H9 (cell line): ENCODE measurements around the gene ST13. TPM values are rescaled to one million over a fixed set of nuclear protein-coding genes. Genes with fewer than 3 reads are reported as not detected.

ENCODE experiments used
- DNase-seq: peaks from one replicate; pipeline ENCODE4 v3.0.0-alpha.2; 2017
- H2AFZ ChIP-seq: one replicate; pipeline ENCODE4 v1.6.1; 2013; ENCODE audit warnings: mild to moderate bottlenecking, low read length, control low read depth, moderate library complexity
- H2AK5ac ChIP-seq: 2 replicates; pipeline ENCODE4 v1.6.1; 2013; ENCODE audit warnings: low read length, control low read depth, mixed read lengths; ENCODE audit not compliant: insufficient read length
- H2BK120ac ChIP-seq: one replicate; pipeline ENCODE4 v1.6.1; 2013; ENCODE audit warnings: low read depth, mild to moderate bottlenecking, low read length, control low read depth, inconsistent platforms; ENCODE audit not compliant: poor library complexity, severe bottlenecking
- H2BK12ac ChIP-seq: 2 replicates; pipeline ENCODE4 v1.6.1; 2013; ENCODE audit warnings: low read length, control low read depth, mixed read lengths, low read depth; ENCODE audit not compliant: insufficient read length
- H2BK15ac ChIP-seq: 2 replicates; pipeline ENCODE4 v1.6.1; 2013; ENCODE audit warnings: low read depth, low read length, control low read depth
- H2BK20ac ChIP-seq: one replicate; pipeline ENCODE4 v1.6.1; 2013; ENCODE audit warnings: low read depth, mild to moderate bottlenecking, low read length, control low read depth, inconsistent platforms; ENCODE audit not compliant: poor library complexity, severe bottlenecking
- H2BK5ac ChIP-seq: 2 replicates; pipeline ENCODE4 v1.6.1; 2013; ENCODE audit warnings: low read length, control low read depth, mixed read lengths; ENCODE audit not compliant: insufficient read length
- H3K14ac ChIP-seq: 2 replicates; pipeline ENCODE4 v1.6.1; 2013; ENCODE audit warnings: low read length, control low read depth; ENCODE audit not compliant: insufficient read depth
- H3K18ac ChIP-seq: 2 replicates; pipeline ENCODE4 v1.6.1; 2013; ENCODE audit warnings: low read depth, mild to moderate bottlenecking, mixed read lengths, low read length, control low read depth; ENCODE audit not compliant: insufficient read length
- H3K23ac ChIP-seq: 2 replicates; pipeline ENCODE4 v1.6.1; 2013; ENCODE audit warnings: low read length, control low read depth, mixed read lengths, low read depth; ENCODE audit not compliant: insufficient read length
- H3K23me2 ChIP-seq: 2 replicates; pipeline ENCODE4 v1.6.1; 2013; ENCODE audit warnings: low read depth, mild to moderate bottlenecking, mixed read lengths, low read length, control low read depth; ENCODE audit not compliant: insufficient read length, poor library complexity, severe bottlenecking
- H3K27ac ChIP-seq: 2 replicates; pipeline ENCODE4 v1.5.1; 2013; ENCODE audit warnings: low read length, control low read depth, mixed read lengths, low read depth; ENCODE audit not compliant: insufficient read length
- H3K27me3 ChIP-seq: 2 replicates; pipeline ENCODE4 v1.6.1; 2013; ENCODE audit warnings: low read length, control low read depth, inconsistent platforms; ENCODE audit not compliant: insufficient read depth
- H3K4ac ChIP-seq: 2 replicates; pipeline ENCODE4 v1.6.1; 2013; ENCODE audit warnings: low read depth, mild to moderate bottlenecking, control low read depth, inconsistent platforms, low read length, moderate library complexity
- H3K4me1 ChIP-seq: 2 replicates; pipeline ENCODE4 v1.6.1; 2013; ENCODE audit warnings: low read length, control low read depth, inconsistent platforms; ENCODE audit not compliant: insufficient read depth
- H3K4me2 ChIP-seq: 2 replicates; pipeline ENCODE4 v1.6.1; 2013; ENCODE audit warnings: low read length, control low read depth, mixed read lengths; ENCODE audit not compliant: insufficient read length, insufficient read depth
- H3K56ac ChIP-seq: 2 replicates; pipeline ENCODE4 v1.6.1; 2013; ENCODE audit warnings: low read depth, mild to moderate bottlenecking, mixed read lengths, low read length, control low read depth; ENCODE audit not compliant: insufficient read length
- H3K79me1 ChIP-seq: 2 replicates; pipeline ENCODE4 v1.6.1; 2013; ENCODE audit warnings: low read depth, mild to moderate bottlenecking, moderate library complexity, low read length, control low read depth, inconsistent platforms; ENCODE audit not compliant: insufficient read depth, poor library complexity, severe bottlenecking
- H3K79me2 ChIP-seq: 2 replicates; pipeline ENCODE4 v1.6.1; 2013; ENCODE audit warnings: low read length, control low read depth, inconsistent platforms; ENCODE audit not compliant: insufficient read depth
- H3K9ac ChIP-seq: 2 replicates; pipeline ENCODE4 v1.6.1; 2013; ENCODE audit warnings: low read length, control low read depth, mixed read lengths; ENCODE audit not compliant: insufficient read length; ENCODE audit errors: extremely low read depth
- H3K9me3 ChIP-seq: one replicate; pipeline ENCODE4 v1.6.1; 2013; ENCODE audit warnings: low read depth, low read length, inconsistent platforms; ENCODE audit not compliant: control insufficient read depth
- H3T11ph ChIP-seq: one replicate; pipeline ENCODE4 v1.6.1; 2013; ENCODE audit warnings: mild to moderate bottlenecking, low read length, control low read depth, inconsistent platforms
- H4K20me1 ChIP-seq: one replicate; pipeline ENCODE4 v1.6.1; 2013; ENCODE audit not compliant: control insufficient read depth, insufficient read length, insufficient read depth
- H4K5ac ChIP-seq: 2 replicates; pipeline ENCODE4 v1.6.1; 2013; ENCODE audit warnings: low read depth, mild to moderate bottlenecking, mixed read lengths, low read length, control low read depth; ENCODE audit not compliant: insufficient read length
- H4K8ac ChIP-seq: replicated peaks from 2 replicates; pipeline ENCODE4 v1.6.1; 2013; ENCODE audit warnings: low read length, control low read depth, mixed read lengths, low read depth; ENCODE audit not compliant: insufficient read length
- H4K91ac ChIP-seq: 2 replicates; pipeline ENCODE4 v1.6.1; 2013; ENCODE audit warnings: low read depth, mild to moderate bottlenecking, moderate library complexity, mixed read lengths, low read length, control low read depth; ENCODE audit not compliant: insufficient read length
- H3K27ac Mint-ChIP-seq, 3 experiments: 2 replicates in 2 of 3; 3 replicates in 1 of 3; pipeline ENCODE4 v1.8.0; 2020 to 2021; ENCODE audit warnings: mixed read lengths in 3 of 3, mild to moderate bottlenecking in 1 of 3, moderate library complexity in 1 of 3
- H3K27me3 Mint-ChIP-seq: 2 replicates; pipeline ENCODE4 v1.8.0; 2021; ENCODE audit warnings: low read depth, mild to moderate bottlenecking, moderate library complexity, mixed read lengths
- H3K36me3 Mint-ChIP-seq, 3 experiments: 2 replicates in 2 of 3; 3 replicates in 1 of 3; pipeline ENCODE4 v1.8.0; 2020 to 2021; ENCODE audit warnings: low read depth in 3 of 3, mixed read lengths in 3 of 3; ENCODE audit not compliant: insufficient read depth in 1 of 3
- H3K4me1 Mint-ChIP-seq, 2 experiments: 2 replicates each; pipeline ENCODE4 v1.8.0; 2020; ENCODE audit warnings: mixed read lengths in 2 of 2
- H3K4me3 Mint-ChIP-seq, 2 experiments: 2 replicates in 1 of 2; 3 replicates in 1 of 2; pipeline ENCODE4 v1.8.0; 2020 to 2021; ENCODE audit warnings: mild to moderate bottlenecking in 2 of 2, mixed read lengths in 2 of 2, moderate library complexity in 1 of 2
- H3K9me3 Mint-ChIP-seq, 2 experiments: 2 replicates in 1 of 2; 3 replicates in 1 of 2; pipeline ENCODE4 v1.8.0; 2020; ENCODE audit warnings: mild to moderate bottlenecking in 2 of 2, mixed read lengths in 2 of 2, moderate library complexity in 1 of 2
- WGBS: extraction: QIAGEN DNeasy Blood & Tissue Kit; methylation state at CpG from one replicate; pipeline ENCODE4 v1.1.7; 2013; ENCODE audit warnings: missing lambda C conversion rate, low lambda C conversion rate, mixed read lengths; ENCODE audit not compliant: insufficient read length; ENCODE audit errors: extremely low coverage; 5-methylcytosine and 5-hydroxymethylcytosine counted together
- total RNA-seq: library from RNA; stranded (reverse); gene quantifications from 2 replicates; pipeline ENCODE4 v1.2.1, GENCODE V29; 2021
- TF ChIP-seq, protein P1 (sequence below): fragments of 200-600 bp; sonication (generic); conservative IDR thresholded peaks from 3 replicates; pipeline ENCODE4 v1.8.0; 2021; ENCODE audit warnings: antibody characterized with exemption, mild to moderate bottlenecking

Gene ST13
- total RNA-seq, 1 experiment from 2014 or later, result 353 TPM

DNA sequence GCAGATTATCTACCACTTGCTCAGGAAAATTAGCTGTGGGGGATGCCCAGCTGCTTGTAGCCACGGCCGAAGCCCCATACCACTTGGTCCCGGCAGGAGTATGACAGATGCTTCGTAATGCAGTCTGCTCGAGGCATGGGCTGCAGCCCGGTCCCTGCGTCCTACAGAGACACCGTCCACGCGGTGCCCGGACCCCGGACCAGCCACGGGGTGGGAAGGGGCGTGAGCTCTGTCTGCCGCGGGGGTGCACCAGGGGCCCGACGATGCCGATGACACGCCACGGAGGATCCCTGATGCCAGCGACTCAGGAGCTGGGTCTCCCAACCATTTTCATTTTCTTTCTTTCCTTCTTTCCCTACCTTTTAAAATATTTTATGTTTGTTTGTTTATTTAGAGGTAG lies 67.3 kb downstream of the ST13 start:
- no peak overlapping the region for H3K4me2 ChIP-seq
- TF ChIP-seq, protein P1, sequence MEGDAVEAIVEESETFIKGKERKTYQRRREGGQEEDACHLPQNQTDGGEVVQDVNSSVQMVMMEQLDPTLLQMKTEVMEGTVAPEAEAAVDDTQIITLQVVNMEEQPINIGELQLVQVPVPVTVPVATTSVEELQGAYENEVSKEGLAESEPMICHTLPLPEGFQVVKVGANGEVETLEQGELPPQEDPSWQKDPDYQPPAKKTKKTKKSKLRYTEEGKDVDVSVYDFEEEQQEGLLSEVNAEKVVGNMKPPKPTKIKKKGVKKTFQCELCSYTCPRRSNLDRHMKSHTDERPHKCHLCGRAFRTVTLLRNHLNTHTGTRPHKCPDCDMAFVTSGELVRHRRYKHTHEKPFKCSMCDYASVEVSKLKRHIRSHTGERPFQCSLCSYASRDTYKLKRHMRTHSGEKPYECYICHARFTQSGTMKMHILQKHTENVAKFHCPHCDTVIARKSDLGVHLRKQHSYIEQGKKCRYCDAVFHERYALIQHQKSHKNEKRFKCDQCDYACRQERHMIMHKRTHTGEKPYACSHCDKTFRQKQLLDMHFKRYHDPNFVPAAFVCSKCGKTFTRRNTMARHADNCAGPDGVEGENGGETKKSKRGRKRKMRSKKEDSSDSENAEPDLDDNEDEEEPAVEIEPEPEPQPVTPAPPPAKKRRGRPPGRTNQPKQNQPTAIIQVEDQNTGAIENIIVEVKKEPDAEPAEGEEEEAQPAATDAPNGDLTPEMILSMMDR, result no peak

More for the DNA sequence above, 67.3 kb downstream of the ST13 start:
- Histone ChIP-seq H3K27ac (no peak overlapping the region), H3T11ph (no peak overlapping the region), H3K9ac (no peak overlapping the region), H2AK5ac (no peak overlapping the region), H3K9me3 (no peaks in the 10 kb centered on the region), H3K4ac (no peak overlapping the region), H4K5ac (no peak overlapping the region), H3K79me2 (no peaks in the 10 kb centered on the region), H2BK120ac (no peak overlapping the region), H2BK12ac (no peak overlapping the region), H3K27me3 (no peaks in the 10 kb centered on the region), H3K79me1 (no peaks in the 10 kb centered on the region), H4K91ac (no peak overlapping the region), H3K23me2 (no peaks in the 10 kb centered on the region), H2BK20ac (no peak overlapping the region), H2BK5ac (no peak overlapping the region), H3K14ac (no peak overlapping the region), H2BK15ac (no peak overlapping the region), H3K18ac (no peak overlapping the region), H3K4me1 (no peaks in the 10 kb centered on the region; the same call in 1 of the 2 replicates), H3K23ac (no peak overlapping the region), H3K56ac (no peak overlapping the region), H4K8ac (no peak overlapping the region), H4K20me1 (no peaks in the 10 kb centered on the region), H2AFZ (no peak overlapping the region)
- H3K9me3 Mint-ChIP-seq, result no peaks in the 10 kb centered on the region
- no peak overlapping the region for H3K4me3 Mint-ChIP-seq
- peaks cover 5 to 10% of the 10 kb centered on the region in 2 experiments for H3K4me1 Mint-ChIP-seq
- no peaks in the 10 kb centered on the region for H3K27me3 Mint-ChIP-seq
- peaks cover 1 to 57% (median 22%) of the 10 kb centered on the region in 3 experiments; a peak in 5 of 7 replicates for H3K36me3 Mint-ChIP-seq
- peak overlapping the region in 1 of 3 experiments; percentile 55; a peak in 1 of 7 replicates for H3K27ac Mint-ChIP-seq
- DNase-seq, result no peak
- no CpG with 5 or more reads among the region's 22 CpGs for WGBS
